NCI-H2029 treated with DMSO at 0.1 percent for 48 hours (cell line): ENCODE results near the gene ELOVL7.
A peak's percentile ranks its signal among the peaks of the same experiment; 100 is the strongest.
"Not testable (repeated sequence)": the region's sequence is repeated elsewhere in the genome, so short reads cannot be mapped to it uniquely, and the experiment has no call there.

Source experiments
- DNase-seq: peaks from one replicate; lab custom pipeline; 2025; lab: John Stamatoyannopoulos, UW

ELOVL7 gene

GRCh38 chr5:60829490-60830266 is 14.4 kb downstream of the ELOVL7 start:
- DNase-seq, result peak; percentile 52

DNA sequence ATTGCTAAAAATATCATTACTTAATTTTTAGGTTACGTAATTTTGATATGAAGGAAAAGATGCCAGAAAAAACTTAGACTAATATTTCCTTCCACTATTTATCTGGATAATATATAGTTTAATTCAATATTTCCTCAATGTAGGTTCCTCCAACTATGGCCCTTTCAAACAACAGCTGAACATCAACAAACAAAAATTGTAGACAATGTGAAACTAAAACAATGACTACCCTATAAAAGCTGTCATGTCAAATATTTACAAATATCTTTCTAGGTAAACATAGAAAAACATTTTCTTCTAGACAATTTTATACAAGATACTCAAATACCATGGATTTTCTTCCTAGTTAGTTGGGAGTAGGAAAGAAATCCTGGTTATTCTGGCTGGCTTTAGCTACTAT is 16.9 kb downstream of the ELOVL7 start:
- DNase-seq, result no peak

GRCh38 chr5:60826653-60827052 is 17.4 kb downstream of the ELOVL7 start:
- no peak for DNase-seq

- DNase-seq, result no peak
These were observed 20.5 kb downstream of the ELOVL7 start for GRCh38 chr5:60823574-60823973.

GRCh38 chr5:60822285-60822556 is 21.8 kb downstream of the ELOVL7 start:
- no peak for DNase-seq

DNA sequence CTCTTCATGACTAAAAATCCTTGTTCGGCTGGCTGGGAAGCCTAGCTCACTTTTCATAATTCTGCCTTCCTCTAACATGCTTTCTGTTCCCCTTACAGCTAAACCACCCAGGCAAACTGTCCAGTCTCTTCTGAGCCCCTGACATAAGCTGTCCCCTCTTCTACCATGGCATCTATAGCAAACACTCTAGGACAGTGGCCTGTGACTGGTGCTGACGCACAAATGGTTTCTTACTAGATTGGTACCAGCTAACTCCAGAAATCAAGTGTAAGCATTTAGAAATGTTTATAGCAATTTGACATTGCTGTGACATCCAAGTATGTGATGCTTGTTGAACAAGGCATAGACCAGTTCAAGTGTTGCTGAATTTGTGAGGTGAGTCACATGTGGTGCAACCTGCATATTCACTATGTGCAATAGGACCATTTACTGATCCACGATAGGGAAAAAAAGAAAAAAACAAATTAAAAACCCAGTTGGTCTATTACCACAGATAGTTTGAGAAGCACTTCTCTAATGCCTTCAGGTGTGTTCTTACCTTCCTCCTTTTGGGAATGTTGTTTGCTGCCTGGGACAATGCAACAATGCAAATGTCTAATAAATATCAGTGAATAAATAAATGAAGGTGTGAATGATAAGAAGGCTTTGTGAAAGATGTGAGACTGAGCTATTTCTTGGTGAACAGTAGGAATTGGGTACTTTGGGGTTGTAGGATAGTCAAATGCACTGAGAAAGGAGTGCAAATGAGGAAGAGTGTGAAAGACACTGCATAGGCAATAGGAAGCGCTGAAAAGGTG is 22.4 kb downstream of the ELOVL7 start:
- DNase-seq, result no peak

- no peak for DNase-seq
These were observed 23.2 kb downstream of the ELOVL7 start for GRCh38 chr5:60820593-60821487.

- DNase-seq, result not testable (repeated sequence)
These were observed 27.9 kb downstream of the ELOVL7 start for GRCh38 chr5:60816138-60816537.

- no peak for DNase-seq
These were observed 29.6 kb downstream of the ELOVL7 start for GRCh38 chr5:60814498-60814897.

DNA sequence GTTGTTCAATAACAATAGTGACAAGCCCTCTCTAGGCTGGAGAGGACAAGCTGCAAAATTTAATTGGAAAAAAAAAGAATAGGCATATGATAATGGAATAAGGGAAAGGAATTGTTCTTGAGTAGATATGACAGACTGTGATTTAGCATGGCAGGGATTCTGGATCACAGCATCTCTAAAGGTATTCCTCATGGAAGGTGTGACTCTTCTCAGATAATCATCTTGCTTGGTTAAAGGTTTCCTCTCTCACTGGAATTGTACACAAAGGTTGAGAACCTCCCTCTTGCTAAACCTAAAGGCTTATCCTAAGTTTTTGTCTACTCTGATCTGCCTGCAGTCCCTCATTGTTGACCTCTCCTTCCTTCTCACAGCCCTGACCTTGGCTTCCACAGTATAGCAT is 31.6 kb downstream of the ELOVL7 start:
- DNase-seq, result no peak

DNA sequence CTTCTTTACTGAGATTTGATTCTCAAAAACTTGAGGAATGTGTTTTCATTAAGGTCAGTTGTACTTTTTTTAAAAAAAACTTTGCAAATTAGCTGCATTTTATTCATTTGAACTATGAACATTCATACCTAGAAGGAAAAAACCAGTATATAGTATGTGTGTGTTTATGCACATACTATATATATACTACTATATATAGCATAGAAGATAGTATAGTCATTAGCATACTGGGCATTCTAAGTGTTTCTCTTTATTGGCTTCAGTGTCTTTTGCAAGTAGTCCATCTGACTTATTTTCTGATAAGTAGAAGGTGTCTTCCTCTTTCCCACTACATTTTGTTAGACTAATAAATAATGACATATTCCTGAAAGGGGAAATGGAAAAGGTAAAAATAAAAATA is 33.0 kb downstream of the ELOVL7 start:
- DNase-seq, result no peak

DNA sequence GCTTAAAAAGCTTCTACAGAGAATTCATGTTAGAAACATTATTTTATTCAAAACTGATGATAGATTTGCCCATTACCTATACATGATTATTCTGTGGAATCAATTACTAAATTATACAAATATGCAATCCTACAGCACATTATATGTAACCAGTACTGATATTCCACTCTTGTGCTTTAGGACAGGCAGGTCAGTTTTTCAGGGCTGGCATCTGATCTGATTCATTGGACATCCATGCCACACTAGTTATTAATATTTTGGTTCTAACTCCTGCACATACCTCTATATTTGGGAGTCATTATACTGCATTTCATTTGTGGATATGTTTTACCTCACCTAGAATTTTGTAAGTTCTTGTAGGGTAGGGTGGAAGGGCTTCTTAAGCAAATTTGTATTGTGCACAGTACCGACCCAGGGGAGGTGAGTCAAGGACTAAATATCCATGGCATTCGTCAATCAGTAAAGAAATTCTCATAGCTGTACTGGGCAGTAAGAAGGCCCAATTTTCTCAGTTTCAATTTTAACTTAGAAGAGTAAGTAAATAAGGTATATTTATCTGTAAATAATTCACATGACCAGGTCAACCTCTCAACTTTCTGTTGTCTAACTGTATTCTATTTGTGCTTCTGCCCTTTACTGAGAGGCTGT is 33.5 kb downstream of the ELOVL7 start:
- DNase-seq, result no peak

DNA sequence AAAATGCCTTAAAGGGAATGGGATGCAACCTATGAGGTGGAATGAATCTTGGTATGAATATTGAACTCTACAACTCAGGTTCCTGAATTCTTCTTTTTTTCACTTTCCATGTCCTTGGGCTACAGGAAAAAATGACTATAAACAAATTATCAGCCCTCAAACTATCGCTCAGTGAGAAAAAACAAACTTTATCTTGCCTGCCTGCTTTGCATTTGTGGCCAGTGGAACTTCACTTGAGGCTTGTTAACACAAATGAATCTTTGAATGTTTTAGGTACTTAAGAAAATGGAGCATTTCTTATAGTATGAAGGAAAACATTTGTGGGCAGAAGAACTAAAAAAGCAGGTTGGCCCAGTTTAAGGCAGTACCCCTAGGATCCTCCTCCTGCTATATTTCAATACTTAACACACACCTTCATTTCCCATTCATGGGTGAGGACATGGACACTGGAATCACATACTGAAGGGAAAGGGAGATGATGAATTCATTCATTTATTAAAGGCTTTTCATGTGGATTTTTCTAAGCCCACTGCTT is 34.1 kb downstream of the ELOVL7 start:
- no peak for DNase-seq

- DNase-seq, result no peak
These were observed 37.4 kb downstream of the ELOVL7 start for GRCh38 chr5:60806591-60807243.

- DNase-seq, result no peak
These were observed 38.6 kb downstream of the ELOVL7 start for GRCh38 chr5:60805463-60805862.

DNA sequence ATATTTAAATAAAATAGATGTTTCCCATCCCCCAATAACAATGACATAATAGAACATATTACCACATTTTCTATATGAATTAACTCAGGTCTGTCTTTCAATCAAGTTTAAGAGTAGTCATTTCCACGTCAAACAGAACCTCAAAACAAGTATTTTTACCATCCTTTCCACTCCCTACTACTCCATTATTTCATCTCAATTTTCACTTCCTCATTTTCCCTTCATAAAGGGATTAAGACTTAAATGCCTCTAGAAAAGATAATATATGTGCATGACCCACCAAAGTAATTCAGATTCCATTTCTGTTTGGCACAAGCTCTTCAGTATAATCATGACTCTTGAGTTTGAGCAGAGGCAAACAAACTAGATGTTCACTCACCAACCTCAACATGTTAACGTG is 40.4 kb downstream of the ELOVL7 start:
- DNase-seq, result no peak

DNA sequence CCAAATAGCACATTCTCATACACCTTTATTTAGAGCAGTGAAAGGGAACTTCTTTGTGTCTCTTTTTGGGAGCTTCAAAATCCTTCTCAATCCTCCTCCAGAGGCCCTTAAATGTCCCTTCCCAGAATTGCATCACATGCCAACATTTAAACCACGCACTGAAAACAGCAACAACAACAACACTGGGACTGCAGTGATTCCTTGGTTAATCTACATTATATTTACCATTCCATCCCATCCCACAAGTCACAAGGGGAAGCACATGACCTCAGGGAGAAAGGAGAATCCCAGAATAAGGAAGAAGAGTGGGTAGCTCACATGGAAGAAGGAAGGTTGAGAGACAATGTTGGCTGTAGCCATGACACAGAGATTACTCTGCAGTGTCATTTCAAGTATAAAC is 41.1 kb downstream of the ELOVL7 start:
- no peak for DNase-seq

DNA sequence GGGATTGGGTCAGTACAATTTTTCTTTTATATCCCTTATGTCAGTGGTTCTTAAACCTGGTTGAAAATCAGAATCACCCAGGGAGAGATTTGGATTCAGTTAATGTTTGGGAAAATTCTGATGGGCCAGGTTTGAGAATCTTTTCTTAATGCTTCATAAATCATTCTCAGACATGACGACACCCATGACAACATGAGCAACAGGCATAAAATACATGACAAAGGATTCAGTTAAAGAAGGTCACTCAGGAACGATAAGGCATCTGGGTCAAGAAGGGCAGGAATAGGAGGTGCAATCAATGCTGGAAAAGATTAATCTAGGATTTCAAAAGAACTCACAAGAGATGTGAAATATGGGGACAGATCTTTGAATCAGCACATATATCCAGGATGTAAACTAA is 41.8 kb downstream of the ELOVL7 start:
- no peak for DNase-seq

- no peak for DNase-seq
These were observed 46.5 kb downstream of the ELOVL7 start for GRCh38 chr5:60797482-60798153.

GRCh38 chr5:60795424-60795950 is 48.6 kb downstream of the ELOVL7 start:
- DNase-seq, result not testable (repeated sequence)

DNA sequence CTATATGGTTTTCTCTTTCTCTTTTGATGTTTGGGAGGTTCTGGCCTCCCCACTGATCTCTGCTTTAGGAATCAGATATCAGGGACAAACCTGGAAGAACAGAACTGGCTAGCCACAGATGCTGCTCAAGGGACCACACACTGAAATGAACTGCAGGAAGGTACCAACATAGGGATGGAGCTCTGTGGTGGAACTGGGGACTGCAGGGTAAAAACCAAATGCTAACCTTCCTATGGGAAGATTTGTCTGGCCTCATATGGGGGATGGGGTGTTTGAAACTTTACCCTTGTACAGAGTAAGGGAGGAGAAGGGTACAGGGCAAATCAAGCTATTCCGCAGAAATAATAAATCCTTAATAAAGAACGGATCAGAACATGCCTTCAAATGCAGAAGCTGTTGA is 49.4 kb downstream of the ELOVL7 start:
- DNase-seq, result no peak
